SK-N-SH (cell line): ENCODE data around the gene EEF1G. TPM values are rescaled to one million over a fixed set of nuclear protein-coding genes. Genes with fewer than 3 reads are reported as not detected.
A peak's percentile ranks its signal among the peaks of the same experiment; 100 is the strongest.

Experiments
- CHD2 ChIP-seq: fragments of 150-350 bp; IDR thresholded peaks from 2 replicates; pipeline ENCODE4 v1.6.1; 2018; ENCODE audit warnings: low read length; ENCODE audit not compliant: partially characterized antibody
- FOSL2 ChIP-seq: IDR thresholded peaks from 2 replicates; pipeline ENCODE4 v1.4.0; 2012; ENCODE audit warnings: low read depth, mild to moderate bottlenecking, moderate library complexity, borderline replicate concordance
- FOXJ3 ChIP-seq: sonication (generic); formaldehyde crosslinking; IDR thresholded peaks from 2 replicates; pipeline ENCODE4 v1.5.1; 2020; ENCODE audit warnings: mild to moderate bottlenecking, missing genetic modification reagents
- FOXM1 ChIP-seq: IDR thresholded peaks from 2 replicates; pipeline ENCODE4 v1.4.0; 2012; ENCODE audit warnings: low read depth, mild to moderate bottlenecking
- GATA2 ChIP-seq: sonication (generic); formaldehyde crosslinking; IDR thresholded peaks from 2 replicates; pipeline ENCODE4 v1.5.0; 2020; ENCODE audit warnings: mild to moderate bottlenecking, missing genetic modification reagents
- IRF3 ChIP-seq: fragments of 150-350 bp; IDR thresholded peaks from 2 replicates; pipeline ENCODE4 v1.6.1; 2016; ENCODE audit warnings: mild to moderate bottlenecking, low read depth, low read length
- MAX ChIP-seq: IDR thresholded peaks from 2 replicates; pipeline ENCODE4 v1.4.0; 2012; ENCODE audit warnings: low read depth
- MEF2A ChIP-seq: IDR thresholded peaks from 2 replicates; pipeline ENCODE4 v1.4.0; 2012; ENCODE audit warnings: low read depth, borderline replicate concordance
- MXI1 ChIP-seq: IDR thresholded peaks from 2 replicates; pipeline ENCODE4 v1.6.1; 2012; ENCODE audit warnings: mild to moderate bottlenecking, low read depth, low read length, improper control_type of control experiment
- NRF1 ChIP-seq: IDR thresholded peaks from 2 replicates; pipeline ENCODE4 v1.6.1; 2012; ENCODE audit warnings: low read depth, mild to moderate bottlenecking, low read length
- REST ChIP-seq: IDR thresholded peaks from 2 replicates; pipeline ENCODE4 v1.6.1; 2012; ENCODE audit warnings: mild to moderate bottlenecking, low read depth, low read length, moderate library complexity
- RXRA ChIP-seq: IDR thresholded peaks from 2 replicates; pipeline ENCODE4 v1.4.0; 2012; ENCODE audit warnings: low read depth, mild to moderate bottlenecking, borderline replicate concordance
- SMC3 ChIP-seq: IDR thresholded peaks from 2 replicates; pipeline ENCODE4 v1.6.1; 2012; ENCODE audit warnings: low read depth, low read length, improper control_type of control experiment
- TEAD4 ChIP-seq: IDR thresholded peaks from 2 replicates; pipeline ENCODE4 v1.4.0; 2012; ENCODE audit warnings: mild to moderate bottlenecking, borderline replicate concordance; ENCODE audit not compliant: insufficient read depth
- USF1 ChIP-seq: IDR thresholded peaks from 2 replicates; pipeline ENCODE4 v1.4.0; 2012; ENCODE audit warnings: low read depth, borderline replicate concordance
- USF2 ChIP-seq: fragments of 150-350 bp; IDR thresholded peaks from 2 replicates; pipeline ENCODE4 v1.6.1; 2017; ENCODE audit warnings: antibody characterized with exemption, low read length, low read depth, borderline replicate concordance
- YY1 ChIP-seq: IDR thresholded peaks from 2 replicates; pipeline ENCODE4 v1.4.0; 2012; ENCODE audit warnings: low read depth, mild to moderate bottlenecking
- ZBTB33 ChIP-seq: IDR thresholded peaks from 2 replicates; pipeline ENCODE4 v1.4.0; 2012; ENCODE audit warnings: low read depth, borderline replicate concordance
- polyA plus RNA-seq, 3 experiments: library from polyadenylated mRNA; depleted of rRNA; stranded (reverse); fragments of >200 nt; gene quantifications; 2 replicates each; pipeline ENCODE4 v1.2.3, GENCODE V29; 2012

Gene EEF1G
- polyA plus RNA-seq, 1 of the 3 experiments (the other 2 are of a cell fraction) = 1,853 TPM

GRCh38 chr11:62621567-62622470 is 48.1 kb upstream of the EEF1G start, which contains the start of gene B3GAT3 (continued):
- TF ChIP-seq YY1 (0 out of 2 replicates have a peak, but pooled peaks have one; percentile 38), MAX (peak; percentile 99), SMC3 (no peak), ZBTB33 (peak; percentile 76), NRF1 (no peak), RXRA (no peak), REST (no peak), IRF3 (no peak), FOXJ3 (no peak), FOSL2 (peak; percentile 10; the same call in 1 of the 2 replicates), FOXM1 (no peak), GATA2 (CRISPR knock-in tag) (no peak), MXI1 (peak; percentile 100), MEF2A (no peak), TEAD4 (no peak), USF2 (no peak), CHD2 (peak; percentile 96), USF1 (peak; percentile 79)
